GM21825 (cell line): Measurements from ENCODE around the gene STXBP5.

ENCODE experiments used
- ATAC-seq: cut with Tn5 transposase; IDR thresholded peaks from one replicate; pipeline ENCODE4 v1.9.1; 2021; ENCODE audit warnings: mild to moderate bottlenecking, moderate library complexity; ENCODE audit not compliant: unreplicated experiment

The STXBP5 gene

GRCh38 chr6:147209762-147210449 lies 5.7 kb downstream of the STXBP5 start:
- no peak for ATAC-seq

- no peak for ATAC-seq
These were observed 7.1 kb downstream of the STXBP5 start for GRCh38 chr6:147211349-147211748.

GRCh38 chr6:147211831-147212230 lies 7.6 kb downstream of the STXBP5 start:
- ATAC-seq: no peak

- ATAC-seq: no peak
These were observed 8.4 kb downstream of the STXBP5 start for GRCh38 chr6:147212622-147213021.

- ATAC-seq: no peak
These were observed 9.6 kb downstream of the STXBP5 start for GRCh38 chr6:147213772-147214171.

- no peak for ATAC-seq
These were observed 10.3 kb downstream of the STXBP5 start for GRCh38 chr6:147214248-147215227.

GRCh38 chr6:147216915-147217314 lies 12.7 kb downstream of the STXBP5 start:
- ATAC-seq: no peak

- ATAC-seq: no peak
These were observed 13.7 kb downstream of the STXBP5 start for GRCh38 chr6:147217840-147218404.

GRCh38 chr6:147218797-147219196 lies 14.6 kb downstream of the STXBP5 start:
- ATAC-seq: no peak

- ATAC-seq: no peak
These were observed 15.2 kb downstream of the STXBP5 start for GRCh38 chr6:147219463-147219862.

GRCh38 chr6:147220345-147220744 lies 16.1 kb downstream of the STXBP5 start:
- ATAC-seq: no peak

- no peak for ATAC-seq
These were observed 17.5 kb downstream of the STXBP5 start for GRCh38 chr6:147221739-147222138.

- ATAC-seq: no peak
These were observed 18.1 kb downstream of the STXBP5 start for GRCh38 chr6:147222160-147222838.

- ATAC-seq: no peak
These were observed 19.5 kb downstream of the STXBP5 start for GRCh38 chr6:147223736-147224135.

GRCh38 chr6:147226163-147226724 lies 22.0 kb downstream of the STXBP5 start:
- no peak for ATAC-seq

GRCh38 chr6:147226877-147227276 lies 22.7 kb downstream of the STXBP5 start:
- no peak for ATAC-seq

- ATAC-seq: no peak
These were observed 23.6 kb downstream of the STXBP5 start for GRCh38 chr6:147227770-147228320.

- no peak for ATAC-seq
These were observed 27.4 kb downstream of the STXBP5 start for GRCh38 chr6:147231589-147231988.

- ATAC-seq: no peak
These were observed 30.5 kb downstream of the STXBP5 start for GRCh38 chr6:147234685-147235084.

- no peak for ATAC-seq
These were observed 33.9 kb downstream of the STXBP5 start for GRCh38 chr6:147238164-147238563.
